Neural cell (in vitro differentiated cells): ENCODE measurements around the gene CYTH3. TPM values are rescaled to one million over a fixed set of nuclear protein-coding genes. Genes with fewer than 3 reads are reported as not detected.

Experiments used
- H2AFZ ChIP-seq: fragments of 200-600, 300-800 bp; sonication (generic), shearing (Covaris generic); 2 replicates; pipeline ENCODE4 v1.6.0; 2014; ENCODE audit warnings: low read depth, mild to moderate bottlenecking, antibody characterized with exemption, low read length, moderate library complexity
- H3F3A ChIP-seq: fragments of 200-600 bp; shearing (Covaris generic); 2 replicates; pipeline ENCODE4 v1.6.1; 2016; ENCODE audit warnings: mild to moderate bottlenecking, moderate library complexity, mixed read lengths, antibody characterized with exemption, low read length; ENCODE audit not compliant: insufficient read depth, poor library complexity, severe bottlenecking
- H3K27ac ChIP-seq: fragments of 200-600, 300-800 bp; sonication (generic), shearing (Covaris generic); 2 replicates; pipeline ENCODE4 v1.5.1; 2014; ENCODE audit warnings: mild to moderate bottlenecking, low read length, moderate library complexity
- H3K27me3 ChIP-seq: fragments of 300-800, 200-600 bp; sonication (generic), shearing (Covaris generic); 2 replicates; pipeline ENCODE4 v1.6.0; 2014; ENCODE audit warnings: mild to moderate bottlenecking, low read depth, low read length, moderate library complexity; ENCODE audit not compliant: insufficient read depth
- H3K36me3 ChIP-seq: fragments of 300-800, 200-600 bp; sonication (generic), shearing (Covaris generic); 2 replicates; pipeline ENCODE4 v1.5.1; 2014; ENCODE audit warnings: mild to moderate bottlenecking, antibody characterized with exemption, low read length, moderate library complexity; ENCODE audit not compliant: insufficient read depth
- H3K4me2 ChIP-seq: fragments of 300-800, 200-600 bp; sonication (generic), shearing (Covaris generic); 2 replicates; pipeline ENCODE4 v1.6.0; 2014; ENCODE audit warnings: mild to moderate bottlenecking, low read length
- H3K4me3 ChIP-seq: fragments of 300-800, 200-600 bp; sonication (generic), shearing (Covaris generic); 2 replicates; pipeline ENCODE4 v1.5.1; 2014; ENCODE audit warnings: mild to moderate bottlenecking, low read length, moderate library complexity
- H3K79me2 ChIP-seq: fragments of 200-600 bp; shearing (Covaris generic); replicated peaks from 2 replicates; pipeline ENCODE4 v1.6.0; 2014; ENCODE audit warnings: mild to moderate bottlenecking, low read length, moderate library complexity; ENCODE audit not compliant: insufficient read depth
- H3K9ac ChIP-seq: fragments of 300-800, 200-600 bp; sonication (generic), shearing (Covaris generic); 2 replicates; pipeline ENCODE4 v1.6.1; 2016; ENCODE audit warnings: mild to moderate bottlenecking, low read length, mixed read lengths
- H3K9me2 ChIP-seq: fragments of 200-600 bp; shearing (Covaris generic); 2 replicates; pipeline ENCODE4 v1.6.1; 2016; ENCODE audit warnings: mild to moderate bottlenecking, low read length, mixed read lengths; ENCODE audit not compliant: insufficient read depth
- H3K9me3 ChIP-seq: fragments of 200-600, 300-800 bp; sonication (generic), shearing (Covaris generic); 2 replicates; pipeline ENCODE4 v1.6.1; 2016; ENCODE audit warnings: mild to moderate bottlenecking, mixed run types, low read length, moderate library complexity, mixed read lengths
- H4K20me1 ChIP-seq: fragments of 200-600 bp; shearing (Covaris generic); 2 replicates; pipeline ENCODE4 v1.6.1; 2016; ENCODE audit warnings: mild to moderate bottlenecking, mixed run types; ENCODE audit not compliant: insufficient read depth
- EP300 ChIP-seq: fragments of 450-650 bp; conservative IDR thresholded peaks from 2 replicates; pipeline ENCODE4 v1.6.1; 2014; ENCODE audit warnings: antibody characterized with exemption, mild to moderate bottlenecking, moderate library complexity; ENCODE audit not compliant: poor library complexity, severe bottlenecking
- EZH2 ChIP-seq: fragments of 200-600, 300-800 bp; shearing (Covaris generic), sonication (generic); IDR thresholded peaks from 2 replicates; pipeline ENCODE4 v1.6.1; 2014; ENCODE audit warnings: antibody characterized with exemption, low read length, borderline replicate concordance, mild to moderate bottlenecking; ENCODE audit not compliant: insufficient read depth, poor library complexity, severe bottlenecking
- MXI1 ChIP-seq: fragments of 450-650 bp; conservative IDR thresholded peaks from 2 replicates; pipeline ENCODE4 v1.6.1; 2014; ENCODE audit warnings: antibody characterized with exemption, mild to moderate bottlenecking; ENCODE audit not compliant: poor library complexity, severe bottlenecking
- POLR2AphosphoS5 ChIP-seq: IDR thresholded peaks from 2 replicates; pipeline ENCODE4 v1.6.1; 2012
- RAD21 ChIP-seq: fragments of 450-650 bp; conservative IDR thresholded peaks from 2 replicates; pipeline ENCODE4 v1.6.1; 2014; ENCODE audit warnings: antibody characterized with exemption, mild to moderate bottlenecking, moderate library complexity
- REST ChIP-seq: IDR thresholded peaks from 2 replicates; pipeline ENCODE4 v1.6.1; 2012; ENCODE audit warnings: borderline replicate concordance
- SMC3 ChIP-seq: fragments of 450-650 bp; conservative IDR thresholded peaks from 2 replicates; pipeline ENCODE4 v1.6.1; 2014; ENCODE audit warnings: antibody characterized with exemption, mild to moderate bottlenecking, moderate library complexity; ENCODE audit not compliant: poor library complexity
- TAF1 ChIP-seq: IDR thresholded peaks from 2 replicates; pipeline ENCODE4 v1.6.1; 2012; ENCODE audit warnings: low read depth
- polyA plus RNA-seq: library from polyadenylated mRNA; depleted of rRNA; stranded (reverse); fragments of >200 nt; gene quantifications from 2 replicates; pipeline ENCODE4 v1.2.3, GENCODE V29; 2014
- TF ChIP-seq, protein P1 (sequence below): fragments of 450-650 bp; IDR thresholded peaks from 2 replicates; pipeline ENCODE4 v1.5.1; 2014; ENCODE audit warnings: antibody characterized with exemption, mild to moderate bottlenecking, moderate library complexity; ENCODE audit not compliant: poor library complexity, severe bottlenecking

CYTH3 gene
- polyA plus RNA-seq, 1 donor from 2014 or later = 33.9 TPM

GRCh38 chr7:6252341-6252746 is 20.1 kb downstream of the CYTH3 start:
- H3K79me2 ChIP-seq = no peaks in the 10 kb centered on the region
- H3K9me3 ChIP-seq = no peaks in the 10 kb centered on the region
- H2AFZ ChIP-seq = no peak overlapping the region
- no peak overlapping the region for H3K9ac ChIP-seq
- no peaks in the 10 kb centered on the region for H3K27me3 ChIP-seq
- no peak for TF ChIP-seq RAD21
- no peak for TF ChIP-seq EZH2
- no peak for TF ChIP-seq POLR2AphosphoS5
- TF ChIP-seq MXI1 = no peak
- TF ChIP-seq REST = no peak
- no peak for TF ChIP-seq TAF1
- TF ChIP-seq EP300 = no peak
- TF ChIP-seq, protein P1, sequence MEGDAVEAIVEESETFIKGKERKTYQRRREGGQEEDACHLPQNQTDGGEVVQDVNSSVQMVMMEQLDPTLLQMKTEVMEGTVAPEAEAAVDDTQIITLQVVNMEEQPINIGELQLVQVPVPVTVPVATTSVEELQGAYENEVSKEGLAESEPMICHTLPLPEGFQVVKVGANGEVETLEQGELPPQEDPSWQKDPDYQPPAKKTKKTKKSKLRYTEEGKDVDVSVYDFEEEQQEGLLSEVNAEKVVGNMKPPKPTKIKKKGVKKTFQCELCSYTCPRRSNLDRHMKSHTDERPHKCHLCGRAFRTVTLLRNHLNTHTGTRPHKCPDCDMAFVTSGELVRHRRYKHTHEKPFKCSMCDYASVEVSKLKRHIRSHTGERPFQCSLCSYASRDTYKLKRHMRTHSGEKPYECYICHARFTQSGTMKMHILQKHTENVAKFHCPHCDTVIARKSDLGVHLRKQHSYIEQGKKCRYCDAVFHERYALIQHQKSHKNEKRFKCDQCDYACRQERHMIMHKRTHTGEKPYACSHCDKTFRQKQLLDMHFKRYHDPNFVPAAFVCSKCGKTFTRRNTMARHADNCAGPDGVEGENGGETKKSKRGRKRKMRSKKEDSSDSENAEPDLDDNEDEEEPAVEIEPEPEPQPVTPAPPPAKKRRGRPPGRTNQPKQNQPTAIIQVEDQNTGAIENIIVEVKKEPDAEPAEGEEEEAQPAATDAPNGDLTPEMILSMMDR = no peak
- TF ChIP-seq SMC3 = no peak
- no peaks in the 10 kb centered on the region for H3K36me3 ChIP-seq
- no peak overlapping the region for H3K4me2 ChIP-seq
- no peak overlapping the region for H3K27ac ChIP-seq
- no peak overlapping the region for H3K4me3 ChIP-seq
- no peaks in the 10 kb centered on the region for H4K20me1 ChIP-seq
- no peaks in the 10 kb centered on the region for H3F3A ChIP-seq
- no peaks in the 10 kb centered on the region for H3K9me2 ChIP-seq

- no peak overlapping the region for H3K9ac ChIP-seq
Observed at GRCh38 chr7:6251653-6252052, 20.8 kb downstream of the CYTH3 start.

More at GRCh38 chr7:6251653-6252052, 20.8 kb downstream of the CYTH3 start:
- no peak overlapping the region for H2AFZ ChIP-seq
- H3K9me2 ChIP-seq = no peaks in the 10 kb centered on the region
- H3K79me2 ChIP-seq = no peaks in the 10 kb centered on the region
- no peak for TF ChIP-seq TAF1
- no peak for TF ChIP-seq EZH2
- no peak for TF ChIP-seq REST
- TF ChIP-seq EP300 = no peak
- TF ChIP-seq SMC3 = no peak
- TF ChIP-seq RAD21 = no peak
- TF ChIP-seq POLR2AphosphoS5 = no peak
- TF ChIP-seq, protein P1 = no peak
- no peak for TF ChIP-seq MXI1
- no peak overlapping the region for H3K4me3 ChIP-seq
- no peaks in the 10 kb centered on the region for H3K36me3 ChIP-seq
- H3F3A ChIP-seq = no peaks in the 10 kb centered on the region
- no peaks in the 10 kb centered on the region for H3K27me3 ChIP-seq
- no peaks in the 10 kb centered on the region for H3K9me3 ChIP-seq
- H3K27ac ChIP-seq = no peak overlapping the region
- H4K20me1 ChIP-seq = no peaks in the 10 kb centered on the region
- no peak overlapping the region for H3K4me2 ChIP-seq
